ENCODE data around the gene CFI. TPM values are rescaled to one million over a fixed set of nuclear protein-coding genes. Genes with fewer than 3 reads are reported as not detected.

The CFI gene
- total and polyA plus RNA-seq, 9 of the 15 experiments (the other 6 are each of a cell fraction or from before 2014, with no cell fraction given) = 0.30 to 8.4 (median 0.95) TPM

- TF ChIP-seq RBM15 (IDR thresholded peaks at IDR 0.05; ENCODE audit: insufficient read depth, low read length) = no peak
- no peak for TF ChIP-seq ZNF354B (CRISPR knock-in tag; IDR thresholded peaks at IDR 0.05)
- TF ChIP-seq CTCFL (IDR thresholded peaks at IDR 0.05; ENCODE audit: borderline replicate concordance, insufficient read depth, low read depth, low read length, poor library complexity, severe bottlenecking) = no peak
- TF ChIP-seq KAT7 (CRISPR knock-in tag; IDR thresholded peaks at IDR 0.05; ENCODE audit: borderline replicate concordance) = no peak
- TF ChIP-seq NEUROD1 (IDR thresholded peaks at IDR 0.05; ENCODE audit: borderline replicate concordance, low read depth, low read length, partially characterized antibody) = no peak
- no peak for TF ChIP-seq UBTF (IDR thresholded peaks at IDR 0.05; ENCODE audit: borderline replicate concordance in 1 of 2, low read depth in 2 of 2, low read length in 2 of 2)
- no peak for TF ChIP-seq TCF15 (CRISPR knock-in tag; IDR thresholded peaks at IDR 0.05)
- no peak for TF ChIP-seq KAT2B (IDR thresholded peaks at IDR 0.05; ENCODE audit: low read depth, low read length)
- no peak for TF ChIP-seq HNRNPLL (IDR thresholded peaks at IDR 0.05; ENCODE audit: low read depth, low read length, poor library complexity, severe bottlenecking)
- peak; percentile 10; the same call in 1 of the 2 replicates for TF ChIP-seq MAFG (tag; conservative IDR thresholded peaks at IDR 0.05)
- no peak for TF ChIP-seq MYBL2 (IDR thresholded peaks at IDR 0.05; ENCODE audit: low read depth)
- no peak for TF ChIP-seq MYBL2 (CRISPR knock-in tag; IDR thresholded peaks at IDR 0.05; ENCODE audit: borderline replicate concordance)
- TF ChIP-seq ZNF239 (CRISPR knock-in tag; IDR thresholded peaks at IDR 0.05) = no peak
- no peak for TF ChIP-seq SETDB1 (IDR thresholded peaks at IDR 0.05; ENCODE audit: low read length)
- TF ChIP-seq AFF1 (IDR thresholded peaks at IDR 0.05; ENCODE audit: low read depth in 1 of 2, partially characterized antibody in 2 of 2) = no peak
- no peak for TF ChIP-seq PYGO2 (tag; IDR thresholded peaks at IDR 0.05)
- TF ChIP-seq RFX7 (CRISPR knock-in tag; IDR thresholded peaks at IDR 0.05) = no peak
- no peak for TF ChIP-seq NFYB (IDR thresholded peaks at IDR 0.05; ENCODE audit: extremely low read depth, insufficient read length)
Measured at GRCh38 chr4:109735566-109736365, 66.0 kb downstream of the CFI start (continued).

Data from K562 (cell line).